ENCODE results near the gene RAB33A. TPM values are rescaled to one million over a fixed set of nuclear protein-coding genes. Genes with fewer than 3 reads are reported as not detected.

RAB33A gene
- polyA plus RNA-seq, 1 experiment = 3.6 TPM

DNA sequence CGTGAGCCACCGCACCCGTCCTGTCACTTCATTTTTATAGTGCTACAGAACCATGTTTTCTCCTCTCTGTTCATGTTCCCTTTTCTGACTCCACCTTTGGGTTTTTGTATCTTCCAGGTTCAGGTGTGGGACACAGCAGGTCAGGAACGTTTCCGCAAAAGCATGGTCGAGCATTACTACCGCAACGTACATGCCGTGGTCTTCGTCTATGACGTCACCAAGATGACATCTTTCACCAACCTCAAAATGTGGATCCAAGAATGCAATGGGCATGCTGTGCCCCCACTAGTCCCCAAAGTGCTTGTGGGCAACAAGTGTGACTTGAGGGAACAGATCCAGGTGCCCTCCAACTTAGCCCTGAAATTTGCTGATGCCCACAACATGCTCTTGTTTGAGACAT, 12.4 kb downstream of the RAB33A start:
- Histone ChIP-seq H3K9me3 (ENCODE audit: control insufficient read depth, insufficient read depth, low read length) (no peaks in the 10 kb centered on the region), H3K27me3 (ENCODE audit: control insufficient read depth, insufficient read depth, low read length) (no peaks in the 10 kb centered on the region), H3K27ac (ENCODE audit: low read depth, low read length) (no peak overlapping the region), H3K4me3 (ENCODE audit: low read depth, low read length) (no peak overlapping the region)
- ChIA-PET POLR2A (no interaction called here), CTCF (no interaction called here)
- TF ChIP-seq, protein P1, sequence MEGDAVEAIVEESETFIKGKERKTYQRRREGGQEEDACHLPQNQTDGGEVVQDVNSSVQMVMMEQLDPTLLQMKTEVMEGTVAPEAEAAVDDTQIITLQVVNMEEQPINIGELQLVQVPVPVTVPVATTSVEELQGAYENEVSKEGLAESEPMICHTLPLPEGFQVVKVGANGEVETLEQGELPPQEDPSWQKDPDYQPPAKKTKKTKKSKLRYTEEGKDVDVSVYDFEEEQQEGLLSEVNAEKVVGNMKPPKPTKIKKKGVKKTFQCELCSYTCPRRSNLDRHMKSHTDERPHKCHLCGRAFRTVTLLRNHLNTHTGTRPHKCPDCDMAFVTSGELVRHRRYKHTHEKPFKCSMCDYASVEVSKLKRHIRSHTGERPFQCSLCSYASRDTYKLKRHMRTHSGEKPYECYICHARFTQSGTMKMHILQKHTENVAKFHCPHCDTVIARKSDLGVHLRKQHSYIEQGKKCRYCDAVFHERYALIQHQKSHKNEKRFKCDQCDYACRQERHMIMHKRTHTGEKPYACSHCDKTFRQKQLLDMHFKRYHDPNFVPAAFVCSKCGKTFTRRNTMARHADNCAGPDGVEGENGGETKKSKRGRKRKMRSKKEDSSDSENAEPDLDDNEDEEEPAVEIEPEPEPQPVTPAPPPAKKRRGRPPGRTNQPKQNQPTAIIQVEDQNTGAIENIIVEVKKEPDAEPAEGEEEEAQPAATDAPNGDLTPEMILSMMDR (IDR thresholded peaks at IDR 0.05; ENCODE audit: low read depth, low read length) = no peak
- no peak for DNase-seq (ENCODE audit: low read depth, low spot score)

DNA sequence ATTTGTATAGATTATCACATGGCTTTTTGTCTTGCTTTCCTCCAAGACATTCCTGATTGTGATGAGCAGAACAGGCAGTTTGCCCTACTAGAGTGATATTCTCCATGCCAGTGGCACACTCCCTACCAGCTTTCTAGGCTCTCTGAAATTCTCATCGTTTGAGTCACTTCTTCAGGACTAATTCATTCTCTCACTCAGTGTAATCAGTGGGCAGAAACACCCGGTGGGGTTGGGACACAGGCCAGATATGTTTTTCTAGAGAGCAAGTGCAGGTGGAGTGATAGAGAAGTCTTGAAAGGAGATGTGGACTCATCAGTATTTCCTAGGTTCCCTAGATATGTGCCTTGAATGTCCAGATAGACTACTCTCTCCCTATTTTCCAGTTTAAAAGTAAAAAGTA, 13.1 kb downstream of the RAB33A start:
- ChIA-PET POLR2A (no interaction called here), CTCF (no interaction called here)
- Histone ChIP-seq H3K27me3 (ENCODE audit: control insufficient read depth, insufficient read depth, low read length) (no peaks in the 10 kb centered on the region), H3K9me3 (ENCODE audit: control insufficient read depth, insufficient read depth, low read length) (no peaks in the 10 kb centered on the region), H3K4me3 (ENCODE audit: low read depth, low read length) (no peak overlapping the region), H3K27ac (ENCODE audit: low read depth, low read length) (no peak overlapping the region)
- TF ChIP-seq, protein P1 (IDR thresholded peaks at IDR 0.05; ENCODE audit: low read depth, low read length) = no peak
- no peak for DNase-seq (ENCODE audit: low read depth, low spot score)

DNA sequence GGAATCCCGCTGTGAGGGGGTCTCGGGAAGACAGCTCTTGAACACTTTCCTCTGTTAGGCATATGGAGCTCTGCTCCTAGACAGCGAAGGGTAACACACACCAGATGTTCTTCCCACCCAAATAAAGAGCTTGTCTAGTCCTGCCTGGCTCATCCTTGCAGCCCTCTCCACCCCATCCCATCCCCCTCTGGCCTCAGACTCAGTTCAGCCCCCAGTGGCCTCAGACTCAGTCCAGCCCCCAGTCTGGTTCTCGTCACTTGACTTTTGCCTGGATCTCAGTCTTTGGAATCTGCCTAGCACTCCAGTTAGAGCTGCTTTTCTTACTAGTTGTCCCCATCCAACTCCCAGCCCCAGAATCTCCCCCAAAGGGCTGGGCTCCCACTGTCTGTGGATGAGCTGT, 14.9 kb downstream of the RAB33A start:
- no peak overlapping the region for H3K27ac ChIP-seq (ENCODE audit: low read depth, low read length)
- TF ChIP-seq, protein P1 (IDR thresholded peaks at IDR 0.05; ENCODE audit: low read depth, low read length) = no peak
- no peaks in the 10 kb centered on the region for H3K27me3 ChIP-seq (ENCODE audit: control insufficient read depth, insufficient read depth, low read length)
- no peak overlapping the region for H3K4me3 ChIP-seq (ENCODE audit: low read depth, low read length)
- ChIA-PET POLR2A (no interaction called here), CTCF (interaction anchor here (0.5 to 0.8 kb wide), 2 partner anchors 107 to 143 kb away, joined by 3 read pairs; no protein-coding TSS in a partner anchor)
- H3K9me3 ChIP-seq (ENCODE audit: control insufficient read depth, insufficient read depth, low read length) = no peaks in the 10 kb centered on the region
- no peak for DNase-seq (ENCODE audit: low read depth, low spot score)

DNA sequence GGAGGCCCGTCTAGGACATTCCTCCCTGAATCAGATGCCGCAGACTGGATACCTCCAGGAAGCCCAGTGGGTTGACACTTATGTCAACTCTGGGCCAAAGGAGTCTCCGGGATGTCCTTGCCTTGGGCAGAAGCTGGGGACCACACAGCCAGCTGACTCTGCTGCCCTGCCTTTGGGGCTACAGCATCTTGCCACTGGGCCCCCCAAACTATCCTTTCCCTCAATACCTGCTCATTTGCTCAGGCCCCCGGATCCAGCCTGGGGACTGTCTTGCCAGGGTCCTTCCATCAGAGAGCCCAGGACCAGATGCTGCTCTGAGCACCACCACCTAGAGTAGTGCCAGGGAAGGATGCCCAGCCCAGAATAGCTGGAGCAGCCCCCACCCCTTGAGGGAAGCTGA, 19.0 kb downstream of the RAB33A start:
- no peaks in the 10 kb centered on the region for H3K9me3 ChIP-seq (ENCODE audit: control insufficient read depth, insufficient read depth, low read length)
- no peak overlapping the region for H3K4me3 ChIP-seq (ENCODE audit: low read depth, low read length)
- DNase-seq (ENCODE audit: low read depth, low spot score) = no peak
- ChIA-PET POLR2A (no interaction called here), CTCF (interaction anchor here (1.7 to 3.6 kb wide), 3 partner anchors 110 to 131 kb away, joined by 5 to 53 read pairs (median 15); no protein-coding TSS in a partner anchor)
- TF ChIP-seq, protein P1 (IDR thresholded peaks at IDR 0.05; ENCODE audit: low read depth, low read length) = no peak
- no peaks in the 10 kb centered on the region for H3K27me3 ChIP-seq (ENCODE audit: control insufficient read depth, insufficient read depth, low read length)
- no peak overlapping the region for H3K27ac ChIP-seq (ENCODE audit: low read depth, low read length)

DNA sequence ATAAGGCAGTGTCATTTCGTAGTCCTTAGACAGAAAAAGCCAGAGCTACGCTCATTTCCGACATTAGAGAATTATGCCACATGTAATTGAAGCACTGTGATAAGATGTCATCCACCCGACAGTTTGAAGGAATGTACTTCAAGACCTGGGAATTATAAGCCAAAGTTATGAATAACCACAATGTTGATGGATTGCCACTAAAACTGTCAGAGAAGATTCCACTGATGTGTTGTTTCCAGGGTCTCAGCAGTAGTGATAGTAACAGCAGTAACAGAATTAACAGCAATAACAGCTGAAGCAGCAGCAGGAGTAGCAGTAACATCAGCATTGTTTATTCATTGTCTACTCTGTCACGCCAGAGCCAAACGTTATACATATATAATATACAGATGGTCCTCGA, 24.7 kb downstream of the RAB33A start:
- ChIA-PET CTCF (no interaction called here), POLR2A (no interaction called here)
- Histone ChIP-seq H3K27me3 (ENCODE audit: control insufficient read depth, insufficient read depth, low read length) (no peaks in the 10 kb centered on the region), H3K9me3 (ENCODE audit: control insufficient read depth, insufficient read depth, low read length) (no peaks in the 10 kb centered on the region), H3K27ac (ENCODE audit: low read depth, low read length) (no peak overlapping the region), H3K4me3 (ENCODE audit: low read depth, low read length) (no peak overlapping the region)
- TF ChIP-seq, protein P1 (IDR thresholded peaks at IDR 0.05; ENCODE audit: low read depth, low read length) = no peak
- no peak for DNase-seq (ENCODE audit: low read depth, low spot score)

Data from AG04450 (cell line).